ENCODE data around the gene ZNF112. TPM values are rescaled to one million over a fixed set of nuclear protein-coding genes. Genes with fewer than 3 reads are reported as not detected.

The ZNF112 gene
- total RNA-seq, 1 donor from 2014 or later = 3.8 TPM

DNA sequence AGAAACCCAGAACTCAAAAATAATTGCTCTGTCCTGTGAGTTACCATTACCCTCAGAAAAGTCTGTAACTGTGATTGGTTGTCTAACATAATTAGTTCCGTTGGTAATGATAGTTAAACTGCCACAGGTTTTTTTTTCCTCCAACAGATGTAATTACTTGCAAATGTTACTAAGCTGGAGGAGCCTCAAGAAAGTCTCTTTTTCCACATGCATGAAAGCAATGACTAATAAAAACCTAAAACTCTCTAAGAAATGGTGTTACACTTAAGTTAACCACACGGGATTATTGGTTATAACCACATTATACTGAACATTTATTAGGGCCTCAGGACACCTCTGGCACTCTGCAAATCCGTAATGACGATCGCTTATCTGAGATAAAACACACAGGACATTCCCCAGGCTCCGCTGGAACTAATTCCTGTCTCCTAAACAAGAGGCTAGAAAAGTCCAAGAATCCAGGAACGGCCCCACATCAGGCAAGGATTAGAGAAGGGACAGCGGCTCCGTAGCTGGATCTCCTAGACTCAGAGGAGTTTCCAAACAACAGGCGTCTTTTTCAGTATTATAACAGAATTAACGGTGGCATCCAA, 52.4 kb downstream of the ZNF112 start:
- no peak for DNase-seq (ENCODE audit: low spot score)
- intact Hi-C loops (cut with DNase I) = loop anchor here (2.0 to 5.0 kb wide), 2 partner anchors 53 to 98 kb away; partner anchors contain the start of genes ZNF112 and ZNF285

- DNase-seq (ENCODE audit: low spot score) = no peak
- intact Hi-C loops (cut with DNase I) = loop anchor here (5.0 kb wide), 1 partner anchor 99 kb away; the partner anchor contains the start of gene ZNF285
These were observed 53.2 kb downstream of the ZNF112 start for GRCh38 chr19:44303320-44303719.

DNA sequence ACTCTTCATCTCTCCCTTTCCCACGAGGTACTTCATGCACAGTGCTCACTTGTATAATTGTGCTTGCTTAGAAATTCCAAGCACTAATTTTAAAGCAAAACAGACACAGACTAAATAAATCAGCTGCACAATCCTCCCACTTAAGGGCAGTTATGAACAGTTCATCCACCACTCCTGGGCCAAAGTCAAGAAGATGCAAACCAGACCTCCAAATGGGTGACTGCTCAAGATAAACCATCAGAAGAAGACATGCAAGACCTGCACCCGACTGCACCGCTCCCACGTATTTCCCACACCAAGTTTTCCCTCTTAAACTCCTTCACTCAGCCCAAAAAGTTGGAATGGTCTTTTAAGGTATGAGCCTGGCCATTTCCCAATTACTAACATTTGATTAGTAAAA, 71.5 kb downstream of the ZNF112 start:
- intact Hi-C loops (cut with DNase I) = no loop called here
- no peak for DNase-seq (ENCODE audit: low spot score)

- no peak for DNase-seq (ENCODE audit: low spot score)
- intact Hi-C loops (cut with DNase I) = no loop called here
These were observed 73.6 kb downstream of the ZNF112 start for GRCh38 chr19:44282846-44283245.

DNA sequence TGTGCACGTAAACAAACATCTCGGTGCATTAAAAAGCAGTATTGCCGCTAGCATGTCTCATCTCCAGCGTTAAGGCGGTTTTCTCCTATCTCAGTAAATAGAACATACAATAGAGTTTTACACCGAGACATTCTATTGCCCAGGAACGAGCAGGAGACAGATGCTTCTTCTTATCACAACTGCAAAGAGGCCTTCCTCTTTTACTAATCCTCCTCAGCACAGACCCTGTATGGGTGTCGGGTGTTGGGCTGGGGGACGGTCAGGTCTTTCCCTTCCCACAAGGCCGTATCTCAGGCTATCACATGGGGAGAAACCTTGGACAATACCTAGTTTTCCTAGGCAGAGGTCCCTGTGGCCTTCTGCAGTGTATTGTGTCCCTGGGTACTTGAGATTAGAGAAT, 75.6 kb downstream of the ZNF112 start:
- intact Hi-C loops (cut with DNase I) = no loop called here
- DNase-seq (ENCODE audit: low spot score) = no peak

- no peak for DNase-seq (ENCODE audit: low spot score)
- intact Hi-C loops (cut with DNase I) = no loop called here
These were observed 78.2 kb downstream of the ZNF112 start for GRCh38 chr19:44278181-44278690.

DNA sequence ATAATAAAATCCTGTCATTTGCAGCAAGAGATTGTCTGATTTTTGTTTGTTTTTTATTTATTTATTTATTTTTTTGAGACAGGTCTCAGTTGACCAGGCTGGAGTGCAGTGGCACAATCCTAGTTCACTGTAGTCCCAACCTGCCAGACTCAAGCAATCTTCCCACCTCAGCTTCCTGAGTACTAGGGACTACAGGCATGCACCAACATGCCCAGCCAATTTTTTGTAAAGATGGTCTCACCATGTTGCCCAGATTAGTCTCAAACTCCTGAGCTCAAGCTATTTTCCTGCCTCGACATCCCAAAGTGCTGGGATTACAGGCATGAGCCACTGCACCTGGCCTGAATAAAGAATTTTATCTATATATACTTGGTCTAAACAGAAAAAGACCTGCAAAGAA, 79.1 kb downstream of the ZNF112 start:
- intact Hi-C loops (cut with DNase I) = no loop called here
- DNase-seq (ENCODE audit: low spot score) = no peak

Other genes starting within 250 kb of the ZNF112 start
- gene ZNF225, start 243.3 kb downstream of the ZNF112 start, total RNA-seq = 3.3 TPM
- gene ZNF234, start 215.1 kb downstream of the ZNF112 start, total RNA-seq = 9.6 TPM
- 25.6 TPM for gene ZNF226, start 191.6 kb downstream of the ZNF112 start, total RNA-seq
- gene ZNF227, start 144.1 kb downstream of the ZNF112 start, total RNA-seq = 15.4 TPM
- gene ZNF233, start 96.8 kb downstream of the ZNF112 start, total RNA-seq = 5.0 TPM
- 5.2 TPM for gene ZNF235, start 51.7 kb downstream of the ZNF112 start, total RNA-seq
- gene ZNF285, start 44.9 kb upstream of the ZNF112 start, total RNA-seq = 3.0 TPM
- 7.1 TPM for gene ZNF229, start 91.8 kb upstream of the ZNF112 start, total RNA-seq
- gene ZNF180, start 143.8 kb upstream of the ZNF112 start, total RNA-seq = 3.7 TPM
- not detected for gene CEACAM20, start 173.0 kb upstream of the ZNF112 start, total RNA-seq

Measured in cardiac septum (tissue), 1 donor.